B cell (primary cell): ENCODE measurements around the gene TWIST2. TPM values are rescaled to one million over a fixed set of nuclear protein-coding genes. Genes with fewer than 3 reads are reported as not detected.

Experiments
- ATAC-seq: fragments of 200-7000 bp; cut with Tn5 transposase; one replicate; pipeline ENCODE4 v1.10.0; 2021; ENCODE audit warnings: low read depth, mild to moderate bottlenecking, moderate number of reproducible peaks, moderate library complexity
- CTCF ChIA-PET: fragments of 350-600 bp; sonication (Branson Sonifier 250); formaldehyde crosslinking; loops from one replicate; lab custom pipeline; 2021; ENCODE audit warnings: antibody characterized with exemption, inconsistent platforms; lab: Charles Lee
- POLR2A ChIA-PET: fragments of 350-600 bp; sonication (Branson Sonifier 250); formaldehyde crosslinking; loops from one replicate; lab custom pipeline; 2021; ENCODE audit warnings: antibody characterized with exemption; lab: Charles Lee
- DNase-seq: peaks from one replicate; pipeline ENCODE4 v3.0.0; 2013
- H2AFZ ChIP-seq: 2 replicates; pipeline ENCODE4 v1.6.1; 2012; ENCODE audit warnings: mild to moderate bottlenecking, low read depth, low read length; ENCODE audit not compliant: insufficient read depth, poor library complexity, severe bottlenecking
- H3K27ac ChIP-seq, 2 donors: 1 replicate in 1 of 2; 2 replicates in 1 of 2; pipeline ENCODE4 v1.5.1; 2012 to 2013; ENCODE audit warnings: low read length in 2 of 2, mild to moderate bottlenecking in 2 of 2, moderate library complexity in 1 of 2
- H3K27me3 ChIP-seq, 4 experiments: fragments of 200-600 bp in 1 of 4; sonication (generic) in 1 of 4; replicated peaks in 1 of 4; 1 replicate in 2 of 4; 2 replicates in 2 of 4; pipeline versions ENCODE4 v1.6.1 to v1.7.0; 2013 to 2016; ENCODE audit warnings: low read length in 3 of 4, mild to moderate bottlenecking in 2 of 4, mixed read lengths in 1 of 4, moderate library complexity in 1 of 4; ENCODE audit not compliant: insufficient read depth in 4 of 4, control insufficient read depth in 3 of 4; ENCODE audit errors: control extremely low read depth in 1 of 4
- H3K36me3 ChIP-seq, 2 experiments: replicated peaks in 1 of 2; 1 replicate in 1 of 2; 2 replicates in 1 of 2; pipeline versions ENCODE4 v1.6.1 to v1.7.1; 2013; ENCODE audit warnings: low read length in 1 of 2; ENCODE audit not compliant: insufficient read depth in 2 of 2, control insufficient read depth in 1 of 2; ENCODE audit errors: control extremely low read depth in 1 of 2, extremely low read depth in 1 of 2
- H3K4me1 ChIP-seq, 2 donors: fragments of 200-600 bp in 1 of 2; sonication (generic) in 1 of 2; 1 replicate in 1 of 2; 2 replicates in 1 of 2; pipeline versions ENCODE4 v1.5.1 to v1.6.1; 2013 to 2017; ENCODE audit warnings: low read length in 2 of 2; ENCODE audit not compliant: control insufficient read depth in 2 of 2, insufficient read depth in 2 of 2
- H3K4me2 ChIP-seq: replicated peaks from 2 replicates; pipeline ENCODE3; 2012; ENCODE audit warnings: mild to moderate bottlenecking, low read depth, low read length; ENCODE audit not compliant: poor library complexity, severe bottlenecking
- H3K4me3 ChIP-seq, 5 experiments: fragments of 200-600 bp in 1 of 5; sonication (generic) in 1 of 5; 1 replicate in 3 of 5; 2 replicates in 2 of 5; pipeline versions ENCODE4 v1.5.1 to v1.7.0; 2011 to 2016; ENCODE audit warnings: low read length in 4 of 5, mild to moderate bottlenecking in 4 of 5, low read depth in 2 of 5, control low read depth in 1 of 5, moderate library complexity in 1 of 5; ENCODE audit not compliant: insufficient read depth in 1 of 5; ENCODE audit errors: control extremely low read depth in 1 of 5, extremely low read depth in 1 of 5
- H3K79me2 ChIP-seq: fragments of 200-600 bp; sonication (generic); one replicate; pipeline ENCODE4 v1.6.0; 2016; ENCODE audit warnings: low read length; ENCODE audit not compliant: control insufficient read depth, insufficient read depth
- H3K9ac ChIP-seq: fragments of 200-600 bp; sonication (generic); 2 replicates; pipeline ENCODE4 v1.6.1; 2017; ENCODE audit warnings: mild to moderate bottlenecking, low read length, moderate library complexity
- H3K9me3 ChIP-seq, 3 donors: one replicate each; pipeline versions ENCODE4 v1.6.1 to v1.7.1; 2013; ENCODE audit warnings: low read length in 2 of 3; ENCODE audit not compliant: control insufficient read depth in 2 of 3, insufficient read depth in 1 of 3; ENCODE audit errors: control extremely low read depth in 1 of 3
- H4K20me1 ChIP-seq: 2 replicates; pipeline ENCODE4 v1.6.0; 2012; ENCODE audit warnings: mild to moderate bottlenecking, low read length; ENCODE audit not compliant: insufficient read depth, control insufficient read depth, poor library complexity, severe bottlenecking
- H3K27ac Mint-ChIP-seq: one replicate; pipeline ENCODE4 v1.8.0; 2021; ENCODE audit warnings: mixed read lengths
- H3K27me3 Mint-ChIP-seq: one replicate; pipeline ENCODE4 v1.8.0; 2021; ENCODE audit warnings: mixed read lengths
- H3K4me1 Mint-ChIP-seq: one replicate; pipeline ENCODE4 v1.8.0; 2021; ENCODE audit warnings: mixed read lengths
- H3K4me3 Mint-ChIP-seq: one replicate; pipeline ENCODE4 v1.8.0; 2021; ENCODE audit warnings: mixed read lengths
- H3K9me3 Mint-ChIP-seq: one replicate; pipeline ENCODE4 v1.8.0; 2022; ENCODE audit warnings: mixed read lengths; ENCODE audit not compliant: insufficient read depth
- EZH2 ChIP-seq: IDR thresholded peaks from 2 replicates; pipeline ENCODE4 v1.6.1; 2012; ENCODE audit warnings: borderline replicate concordance, low read depth, mild to moderate bottlenecking, moderate library complexity, low read length; ENCODE audit not compliant: insufficient read depth, poor library complexity, severe bottlenecking
- WGBS: methylation state at CpG from one replicate; pipeline ENCODE4 v1.1.5; 2013; ENCODE audit warnings: missing lambda C conversion rate; ENCODE audit not compliant: insufficient coverage; 5-methylcytosine and 5-hydroxymethylcytosine counted together
- intact Hi-C: fragments of 100-400 bp; cut with micrococcal nuclease; formaldehyde crosslinking; loops from one replicate; pipeline ENCODE4 v1.10.0; 2022
- polyA plus RNA-seq: library from polyadenylated mRNA; depleted of rRNA; stranded (reverse); fragments of >200 nt; gene quantifications from 2 replicates; pipeline ENCODE4 v1.2.3, GENCODE V29; 2012
- total RNA-seq, 2 donors: library from RNA; stranded (reverse); fragments of 120-200 nt in 1 of 2; gene quantifications; 1 replicate in 1 of 2; 2 replicates in 1 of 2; pipeline versions ENCODE4 v1.2.3 to v1.2.4, GENCODE V29; 2013 to 2022

TWIST2 gene
- total and polyA plus RNA-seq, 2 donors (not counting 1 experiment from before 2014, with no cell fraction given) = 0.07 TPM; not detected in 1

DNA sequence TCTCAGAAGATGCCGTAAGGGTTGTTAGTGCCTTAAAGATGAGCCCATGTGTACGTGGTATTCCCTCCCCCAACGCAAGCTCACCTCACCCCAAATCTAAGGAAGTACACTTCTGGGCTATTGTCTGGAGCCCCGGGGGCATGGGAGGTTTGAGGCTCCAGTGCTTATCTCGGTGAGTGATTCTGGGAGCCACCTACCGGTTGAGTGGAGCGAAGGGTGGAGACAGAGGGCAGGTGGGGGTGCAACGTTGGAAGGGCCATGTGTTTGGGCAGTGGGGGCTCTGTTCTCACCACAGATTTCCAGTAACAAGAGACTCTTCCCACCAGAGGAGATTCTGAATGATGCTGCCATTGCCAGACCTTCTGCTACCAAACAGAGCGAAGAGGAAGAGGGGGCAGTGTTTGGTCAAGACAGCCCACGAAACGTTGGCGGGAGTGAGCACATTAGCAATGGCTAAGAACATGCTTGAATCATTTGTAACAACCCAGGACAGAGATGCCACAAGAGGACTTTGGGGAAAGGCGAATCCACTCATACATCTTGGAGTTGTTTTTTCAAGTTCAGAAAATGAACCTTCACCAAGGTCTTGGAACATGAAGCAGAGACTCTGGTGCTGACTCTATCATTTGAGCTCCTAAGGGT lies 38.7 kb downstream of the TWIST2 start:
- WGBS = 88% methylated on average over 5 of the region's 13 CpGs
- Histone ChIP-seq H4K20me1 (no peaks in the 10 kb centered on the region), H3K4me3 (no peak overlapping the region), H3K4me1 (no peaks in the 10 kb centered on the region), H2AFZ (no peak overlapping the region), H3K9ac (no peak overlapping the region), H3K9me3 (peaks cover 0 to 8% (median 0%) of the 10 kb centered on the region in 3 donors), H3K27ac (no peak overlapping the region), H3K27me3 (no peaks in the 10 kb centered on the region), H3K79me2 (no peaks in the 10 kb centered on the region), H3K36me3 (no peaks in the 10 kb centered on the region), H3K4me2 (no peak overlapping the region)
- Mint-ChIP-seq H3K4me1 (no peaks in the 10 kb centered on the region), H3K27ac (no peak overlapping the region), H3K9me3 (no peaks in the 10 kb centered on the region), H3K4me3 (no peak overlapping the region), H3K27me3 (peaks cover 4% of the 10 kb centered on the region)
- ATAC-seq (no peak), DNase-seq (no peak)
- no peak for TF ChIP-seq EZH2
- intact Hi-C loops = no loop called here
- ChIA-PET CTCF (no interaction called here), POLR2A (no interaction called here)

DNA sequence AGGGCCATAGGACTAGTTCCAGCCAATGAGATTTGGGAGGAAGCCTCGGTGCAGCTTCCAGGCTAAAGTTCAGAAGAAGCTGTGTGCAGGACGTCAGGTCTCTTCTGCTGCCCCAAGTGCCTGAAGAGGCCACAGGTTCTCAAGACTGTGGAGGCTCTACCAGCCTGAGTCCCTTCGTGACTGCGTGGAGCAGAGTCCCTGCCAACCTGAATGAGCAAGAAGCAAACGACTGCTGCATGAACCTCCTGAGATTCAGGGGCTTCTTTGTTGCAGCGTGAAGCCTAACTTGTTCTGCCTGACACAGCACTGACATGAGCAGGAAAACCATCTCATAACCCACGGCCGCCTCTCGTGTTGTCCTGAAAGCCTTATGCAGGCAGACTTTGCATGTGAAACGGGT lies 39.7 kb downstream of the TWIST2 start:
- no peak overlapping the region for H3K9ac ChIP-seq
- no peak overlapping the region for H3K27ac ChIP-seq
- H3K9me3 ChIP-seq = peaks cover 0 to 10% (median 0%) of the 10 kb centered on the region in 3 donors
- no peak for DNase-seq
- H3K27me3 ChIP-seq = no peaks in the 10 kb centered on the region
- no peaks in the 10 kb centered on the region for H3K79me2 ChIP-seq
- peaks cover 4% of the 10 kb centered on the region for H3K27me3 Mint-ChIP-seq
- POLR2A ChIA-PET = no interaction called here
- H3K4me2 ChIP-seq = no peak overlapping the region
- H3K4me3 Mint-ChIP-seq = no peak overlapping the region
- no peaks in the 10 kb centered on the region for H3K36me3 ChIP-seq
- no peaks in the 10 kb centered on the region for H3K4me1 Mint-ChIP-seq
- H3K4me1 ChIP-seq = no peaks in the 10 kb centered on the region
- intact Hi-C loops = no loop called here
- CTCF ChIA-PET = no interaction called here
- no peak overlapping the region for H2AFZ ChIP-seq
- 86% methylated on average over 10 of the region's 10 CpGs for WGBS
- no peak for TF ChIP-seq EZH2
- H3K4me3 ChIP-seq = no peak overlapping the region
- H3K9me3 Mint-ChIP-seq = no peaks in the 10 kb centered on the region
- H3K27ac Mint-ChIP-seq = no peak overlapping the region
- H4K20me1 ChIP-seq = no peaks in the 10 kb centered on the region
- no peak for ATAC-seq
